SH-SY5Y (cell line): ENCODE data around the gene MTG1.

Source experiments
- GATA2 ChIP-seq: IDR thresholded peaks from 2 replicates; pipeline ENCODE4 v1.6.1; 2011; ENCODE audit warnings: mild to moderate bottlenecking, low read depth, low read length
- GATA3 ChIP-seq: IDR thresholded peaks from 2 replicates; pipeline ENCODE4 v1.6.1; 2011; ENCODE audit warnings: low read depth, mild to moderate bottlenecking, low read length, moderate library complexity

DNA sequence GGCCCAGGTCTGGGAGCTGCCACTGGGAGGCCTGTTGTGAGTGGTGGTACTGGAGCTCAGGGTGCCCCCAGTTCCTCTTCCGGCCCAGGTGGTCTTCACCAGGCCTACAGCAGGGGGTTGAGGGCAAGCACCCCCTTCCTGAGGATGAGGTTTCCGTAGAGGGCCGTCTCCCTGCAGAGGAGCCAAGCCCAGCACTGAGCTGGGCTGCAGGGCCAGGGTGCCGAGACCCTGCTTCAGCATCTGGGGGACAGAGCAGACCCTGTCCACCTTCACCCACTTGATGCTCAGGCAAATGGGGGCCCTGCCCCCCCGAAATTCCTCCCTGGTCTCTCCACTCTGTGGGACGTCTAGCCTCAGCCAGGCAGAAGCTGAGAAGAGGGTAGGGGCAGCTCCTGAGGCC is 38.7 kb upstream of the MTG1 start:
- TF ChIP-seq GATA2: no peak
- no peak for TF ChIP-seq GATA3
